ENCODE results near the gene GIPR.
"Not testable (repeated sequence)": the region's sequence is repeated elsewhere in the genome, so short reads cannot be mapped to it uniquely, and the experiment has no call there.

GIPR gene

DNA sequence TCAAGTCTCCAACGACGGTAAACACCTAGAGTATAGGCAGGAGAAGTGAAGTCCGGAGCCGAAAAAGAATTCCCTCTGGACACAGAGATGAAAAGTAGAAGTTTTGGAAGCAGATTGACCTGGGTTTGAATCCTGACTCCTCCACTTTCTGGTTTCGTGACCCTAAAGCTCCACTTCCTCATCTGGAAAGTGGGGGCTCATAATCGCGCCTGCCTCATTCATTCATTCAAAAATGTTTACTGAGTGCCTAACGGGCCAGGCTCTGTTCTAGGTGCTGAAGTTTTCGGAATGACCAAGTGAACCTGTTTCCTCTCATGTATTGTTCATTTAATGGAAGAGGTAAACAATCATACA lies 21.7 kb upstream of the GIPR start:
- no peak for DNase-seq (ENCODE audit: low spot score)

DNA sequence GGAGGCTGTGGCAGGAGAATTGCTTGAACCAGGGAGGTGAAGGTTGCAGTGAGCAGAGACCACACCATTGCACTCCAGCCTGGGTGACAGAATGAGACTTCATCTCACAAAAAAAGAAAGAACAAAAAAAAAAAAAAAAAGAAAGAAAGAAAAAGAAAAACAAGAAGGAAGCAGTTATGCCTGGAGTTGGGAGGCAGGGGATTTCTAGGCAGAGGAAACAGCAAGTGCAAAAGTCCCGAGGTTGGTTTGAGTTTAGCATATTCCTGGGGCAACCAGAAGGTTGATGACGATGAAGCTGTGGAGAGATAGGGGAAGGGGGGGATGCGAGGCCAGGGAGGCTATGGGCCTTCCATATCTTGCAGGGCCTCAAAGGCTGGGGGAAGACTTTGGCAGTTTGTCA lies 17.3 kb upstream of the GIPR start:
- DNase-seq (ENCODE audit: low spot score): no peak

DNA sequence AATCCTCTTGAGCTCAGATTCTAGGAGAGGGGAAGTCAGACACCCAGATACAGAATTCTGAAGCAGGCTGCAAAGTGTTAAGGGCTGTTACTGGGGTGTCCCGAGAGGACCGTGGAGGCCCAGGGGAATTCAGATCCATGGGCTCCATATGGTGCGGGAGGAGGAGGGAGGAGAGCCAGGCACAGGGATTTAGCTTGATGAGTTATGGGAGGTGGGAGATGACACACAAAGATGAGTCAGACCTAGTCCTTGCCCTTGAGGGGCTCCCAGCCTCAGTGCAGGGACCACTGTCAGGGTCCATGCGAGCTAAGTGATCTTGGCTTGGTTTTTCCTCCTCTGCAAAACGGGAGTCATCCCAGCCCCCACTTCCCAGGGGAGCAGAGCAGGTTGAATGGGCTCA lies 14.4 kb upstream of the GIPR start:
- DNase-seq (ENCODE audit: low spot score): no peak

DNA sequence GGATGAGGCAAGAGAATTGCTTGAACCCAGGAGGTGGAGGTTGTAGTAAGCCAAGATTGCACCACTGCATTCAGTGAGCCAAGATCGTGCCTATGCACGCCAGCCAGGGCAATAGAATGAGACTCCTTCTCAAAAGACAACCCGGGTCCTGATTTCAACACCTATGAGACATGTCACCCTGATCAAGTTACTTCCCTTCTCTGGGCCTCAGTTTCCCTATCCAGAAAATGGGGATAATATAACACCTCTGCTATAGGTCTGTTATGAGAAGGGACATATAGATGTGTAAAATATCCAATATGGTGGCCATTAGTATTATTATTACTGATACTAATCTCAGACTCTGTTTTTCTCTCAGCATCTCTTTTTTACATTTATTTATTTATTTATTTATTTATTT lies 12.9 kb upstream of the GIPR start:
- no peak for DNase-seq (ENCODE audit: low spot score)

DNA sequence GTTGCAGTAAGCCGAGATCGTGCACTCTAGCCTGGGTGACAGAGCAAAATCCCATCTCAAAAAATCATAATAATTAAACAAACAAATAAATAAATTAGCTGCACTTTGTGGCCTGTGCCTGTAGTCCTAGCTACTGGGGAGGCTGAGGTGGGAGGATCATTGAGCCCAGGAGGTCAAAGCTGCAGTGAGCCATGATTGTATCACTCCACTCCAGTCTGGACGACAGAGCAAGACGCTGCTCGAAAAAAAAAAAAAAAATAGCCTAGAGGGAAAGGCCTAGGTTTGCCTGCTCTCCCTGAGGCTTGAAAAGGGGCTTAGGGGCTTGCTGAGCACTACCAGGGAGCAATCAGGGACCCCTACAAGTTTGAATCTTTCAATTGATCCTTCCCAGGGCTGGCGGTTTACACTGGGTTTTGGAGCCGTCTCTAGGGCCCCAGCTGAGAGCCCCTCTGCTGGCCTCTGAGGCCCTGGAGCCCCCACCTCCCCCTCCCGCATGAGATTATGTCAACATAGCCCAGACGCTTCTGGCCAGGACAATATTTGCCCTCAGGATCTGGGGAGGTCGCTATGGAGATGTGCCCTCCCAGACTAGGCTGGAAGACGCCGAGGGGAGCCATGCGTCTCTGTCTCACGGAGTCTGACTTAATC lies 10.4 kb upstream of the GIPR start:
- DNase-seq (ENCODE audit: low spot score): peak; percentile 72

DNA sequence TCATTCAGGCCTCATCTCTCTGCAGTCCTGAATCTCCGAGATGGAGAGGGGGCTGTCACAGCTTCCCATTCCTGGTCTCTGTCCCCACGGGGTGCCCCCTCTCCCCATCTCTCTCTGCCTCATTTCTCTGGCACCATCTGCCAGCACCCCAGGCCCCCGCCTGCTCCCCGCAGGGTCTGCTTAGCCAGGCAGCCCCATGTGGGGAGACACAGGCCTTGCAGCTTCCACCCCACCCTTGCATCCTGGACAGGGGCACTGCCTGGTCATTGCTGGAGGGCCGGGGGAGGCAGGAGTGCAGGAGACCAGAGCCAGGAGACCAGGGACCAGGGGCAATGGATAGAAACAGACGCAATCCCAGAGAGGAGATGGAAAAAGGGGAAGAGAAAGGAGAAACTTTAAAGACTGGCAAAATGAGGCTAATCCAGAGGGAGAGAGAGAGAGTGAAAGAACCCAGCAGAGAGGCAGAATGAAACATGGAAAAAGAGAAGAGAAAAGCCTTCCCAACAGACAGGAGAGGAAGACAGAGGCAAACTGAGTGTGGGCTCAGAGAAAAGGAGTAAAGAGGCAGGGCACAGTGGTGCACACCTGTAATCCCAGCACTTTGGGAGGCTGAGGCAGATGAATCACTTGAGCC lies 8.8 kb upstream of the GIPR start:
- DNase-seq (ENCODE audit: low spot score): no peak

DNA sequence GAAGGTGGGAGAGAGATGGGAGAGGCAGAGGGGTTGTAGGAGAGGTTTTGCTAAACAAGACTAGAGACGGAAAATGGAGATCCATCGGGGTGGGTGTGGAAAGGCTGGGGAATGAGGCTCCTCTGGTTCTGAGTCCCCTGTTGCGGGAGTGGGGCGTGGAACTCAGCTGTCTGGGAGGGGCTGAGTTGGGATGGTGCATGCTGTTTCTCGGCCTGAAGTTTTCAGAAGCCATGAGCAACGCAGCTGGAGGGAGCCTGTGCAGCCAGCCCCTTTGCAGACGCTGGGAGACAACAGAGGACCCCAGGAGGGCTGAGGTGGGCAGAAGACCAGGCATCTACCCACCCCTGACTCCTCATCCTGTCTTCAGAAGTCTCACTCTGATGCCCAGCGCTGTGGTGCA lies 7.4 kb upstream of the GIPR start:
- no peak for DNase-seq (ENCODE audit: low spot score)

DNA sequence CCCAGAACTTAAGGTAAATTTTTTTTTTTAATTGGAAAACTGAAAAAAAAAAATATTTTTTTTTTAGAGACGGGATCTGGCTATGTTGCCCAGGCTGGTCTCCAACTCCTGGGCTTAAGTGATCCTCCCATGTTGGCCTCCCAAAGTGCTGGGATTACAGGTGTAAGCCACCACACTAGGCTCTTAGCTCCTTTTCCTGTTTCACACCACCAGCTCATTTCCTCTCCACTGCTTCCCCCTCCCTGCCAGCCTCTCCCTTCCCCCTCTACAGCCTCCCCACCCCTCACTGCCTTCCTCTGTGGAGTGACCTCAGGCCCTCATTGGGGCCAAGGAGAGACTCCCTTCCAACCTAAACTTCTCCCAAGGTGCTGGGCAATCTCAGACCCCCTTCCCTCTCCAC lies 4.2 kb upstream of the GIPR start:
- no peak for DNase-seq (ENCODE audit: low spot score)

DNA sequence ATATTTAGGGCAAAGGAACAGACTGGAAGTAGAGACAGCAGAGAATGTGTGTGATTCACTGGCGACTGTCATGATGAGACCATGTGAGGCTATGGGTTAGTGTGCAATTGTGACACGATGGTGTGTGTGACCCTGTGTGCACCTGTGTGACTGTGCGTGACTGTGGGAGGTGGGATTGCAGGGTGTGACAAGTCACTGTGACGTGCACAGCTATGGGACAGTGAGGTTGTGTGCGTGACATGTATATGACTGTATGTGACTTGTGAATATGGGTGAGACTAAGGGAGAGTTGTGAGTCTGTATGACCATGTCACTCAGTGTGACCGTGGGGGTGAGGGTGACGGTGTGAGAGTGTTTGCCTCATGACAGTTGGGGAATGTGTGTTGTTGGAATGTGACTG lies 3.4 kb upstream of the GIPR start:
- no peak for DNase-seq (ENCODE audit: low spot score)

DNA sequence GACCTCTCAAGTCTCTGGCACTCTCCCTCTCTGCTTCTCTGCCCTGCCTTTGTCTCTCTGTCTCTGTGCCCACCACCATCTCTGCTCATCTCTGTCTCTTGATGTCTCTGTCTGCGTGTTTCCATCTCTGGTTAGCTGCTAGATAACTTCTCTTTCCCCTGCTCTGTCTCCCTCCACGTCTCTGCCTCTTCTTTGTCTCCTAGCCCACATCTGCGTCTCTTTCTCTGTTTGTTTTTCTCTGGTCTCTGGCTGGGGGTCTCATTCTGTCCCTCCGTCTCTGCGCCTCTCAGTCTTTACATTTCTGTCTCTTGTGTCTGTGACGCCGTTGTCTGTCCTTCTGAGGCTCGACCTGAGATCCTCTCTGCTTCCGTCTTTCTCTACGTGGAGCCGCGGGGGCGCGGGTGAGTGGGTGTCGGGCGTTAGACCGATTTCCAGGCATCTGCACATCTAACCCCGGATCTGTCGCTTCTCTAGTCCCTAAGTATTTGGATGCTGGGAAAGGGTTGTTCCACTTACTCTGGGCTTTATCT lies 386 bp downstream of the GIPR start:
- no peak for DNase-seq (ENCODE audit: low spot score)

DNA sequence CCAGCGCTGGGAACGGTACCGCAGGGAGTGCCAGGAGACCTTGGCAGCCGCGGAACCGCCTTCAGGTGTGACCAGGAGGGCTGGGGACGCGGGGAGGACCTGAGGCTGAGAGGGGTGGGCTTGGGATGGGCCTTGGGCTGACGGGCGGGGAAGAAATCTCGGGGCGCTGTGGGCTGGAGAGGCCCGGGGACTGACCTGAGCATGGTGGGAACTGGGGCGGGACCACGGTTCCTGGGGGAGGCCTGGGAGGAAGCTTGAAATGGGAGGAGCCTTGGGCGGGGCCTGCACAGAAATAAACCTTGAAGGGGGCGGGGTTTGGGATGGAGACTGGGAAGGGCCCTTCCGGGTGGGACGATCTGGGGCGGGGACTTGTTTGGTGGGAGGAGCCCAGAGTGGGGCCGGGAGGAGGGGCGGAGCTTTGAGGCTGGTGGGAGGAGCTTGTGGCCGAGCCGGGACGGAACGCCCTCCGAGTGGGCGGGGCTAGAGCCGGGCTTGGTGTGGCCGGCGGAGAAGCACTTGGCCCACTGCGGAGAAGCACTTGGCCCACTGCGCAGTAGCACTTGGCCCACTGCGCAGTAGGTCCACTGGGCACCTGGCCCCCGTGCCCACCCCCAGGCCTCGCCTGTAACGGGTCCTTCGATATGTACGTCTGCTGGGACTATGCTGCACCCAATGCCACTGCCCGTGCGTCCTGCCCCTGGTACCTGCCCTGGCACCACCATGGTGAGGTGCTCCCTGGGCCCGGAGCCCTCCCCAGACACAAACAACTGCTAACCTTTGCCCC lies 2.8 kb downstream of the GIPR start:
- DNase-seq (ENCODE audit: low spot score): peak; percentile 70

DNA sequence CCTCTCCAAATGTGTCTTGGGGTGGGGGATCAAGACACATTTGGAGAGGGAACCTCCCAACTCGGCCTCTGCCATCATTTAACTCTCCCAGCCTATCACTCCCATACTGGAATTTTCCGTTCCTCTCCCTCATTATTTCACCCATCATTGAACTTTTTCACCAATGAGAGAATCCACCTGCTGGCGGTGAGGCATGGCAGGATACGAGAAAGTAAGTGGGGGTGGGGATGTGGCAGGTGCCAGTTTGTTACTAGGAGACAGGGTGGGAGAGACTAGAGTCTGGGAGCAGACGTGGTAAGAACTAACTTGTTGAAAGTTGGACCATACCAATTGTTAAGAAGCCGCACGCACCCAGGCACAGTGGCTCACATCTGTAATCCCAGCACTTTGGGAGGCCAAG lies 6.9 kb downstream of the GIPR start:
- no peak for DNase-seq (ENCODE audit: low spot score)

DNA sequence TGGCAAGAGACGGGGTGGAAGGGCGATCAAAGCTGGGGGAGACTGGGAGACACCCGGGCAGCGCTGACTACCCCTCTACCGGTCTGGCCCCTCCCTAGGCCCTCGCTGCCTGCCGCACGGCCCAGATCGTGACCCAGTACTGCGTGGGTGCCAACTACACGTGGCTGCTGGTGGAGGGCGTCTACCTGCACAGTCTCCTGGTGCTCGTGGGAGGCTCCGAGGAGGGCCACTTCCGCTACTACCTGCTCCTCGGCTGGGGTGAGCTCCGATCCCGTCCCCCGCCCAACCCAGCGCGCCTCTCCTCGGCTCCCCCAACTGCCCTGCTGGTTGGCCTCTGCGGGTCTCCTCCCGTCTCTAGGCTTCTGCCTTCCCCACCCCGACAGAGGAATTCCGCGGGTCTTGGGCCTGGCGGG lies 8.8 kb downstream of the GIPR start:
- DNase-seq (ENCODE audit: low spot score): no peak

DNA sequence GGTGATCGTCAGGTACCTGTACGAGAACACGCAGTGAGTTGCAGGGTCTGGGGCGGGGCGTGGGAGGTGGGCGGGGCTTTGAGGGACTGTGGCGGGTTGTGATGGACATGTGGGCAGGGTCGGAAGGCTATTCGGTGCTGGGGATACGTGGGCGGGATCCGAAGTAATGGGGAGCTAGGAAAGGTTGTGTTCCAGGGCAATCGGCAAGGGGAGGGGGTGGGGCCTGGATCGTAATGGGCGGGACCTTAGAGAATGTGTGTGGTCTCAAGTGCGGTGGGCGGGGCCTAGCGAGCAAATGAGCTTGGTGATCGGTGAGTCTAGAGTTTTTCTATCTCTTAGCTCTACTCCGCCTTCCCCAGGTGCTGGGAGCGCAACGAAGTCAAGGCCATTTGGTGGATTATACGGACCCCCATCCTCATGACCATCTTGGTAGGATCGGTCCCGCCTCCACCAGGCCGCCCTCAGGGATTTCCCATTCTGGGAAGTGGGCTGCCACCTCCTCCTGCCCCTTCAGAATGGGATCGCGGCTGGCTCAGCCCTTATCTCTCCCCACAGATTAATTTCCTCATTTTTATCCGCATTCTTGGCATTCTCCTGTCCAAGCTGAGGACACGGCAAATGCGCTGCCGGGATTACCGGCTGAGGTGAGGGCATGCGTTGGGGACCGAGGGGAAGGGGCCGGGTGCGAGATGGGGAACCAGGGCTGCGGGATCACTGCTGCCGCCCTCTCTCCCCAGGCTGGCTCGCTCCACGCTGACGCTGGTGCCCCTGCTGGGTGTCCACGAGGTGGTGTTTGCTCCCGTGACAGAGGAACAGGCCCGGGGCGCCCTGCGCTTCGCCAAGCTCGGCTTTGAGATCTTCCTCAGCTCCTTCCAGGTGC lies 9.6 kb downstream of the GIPR start:
- peak; percentile 39 for DNase-seq (ENCODE audit: low spot score)

DNA sequence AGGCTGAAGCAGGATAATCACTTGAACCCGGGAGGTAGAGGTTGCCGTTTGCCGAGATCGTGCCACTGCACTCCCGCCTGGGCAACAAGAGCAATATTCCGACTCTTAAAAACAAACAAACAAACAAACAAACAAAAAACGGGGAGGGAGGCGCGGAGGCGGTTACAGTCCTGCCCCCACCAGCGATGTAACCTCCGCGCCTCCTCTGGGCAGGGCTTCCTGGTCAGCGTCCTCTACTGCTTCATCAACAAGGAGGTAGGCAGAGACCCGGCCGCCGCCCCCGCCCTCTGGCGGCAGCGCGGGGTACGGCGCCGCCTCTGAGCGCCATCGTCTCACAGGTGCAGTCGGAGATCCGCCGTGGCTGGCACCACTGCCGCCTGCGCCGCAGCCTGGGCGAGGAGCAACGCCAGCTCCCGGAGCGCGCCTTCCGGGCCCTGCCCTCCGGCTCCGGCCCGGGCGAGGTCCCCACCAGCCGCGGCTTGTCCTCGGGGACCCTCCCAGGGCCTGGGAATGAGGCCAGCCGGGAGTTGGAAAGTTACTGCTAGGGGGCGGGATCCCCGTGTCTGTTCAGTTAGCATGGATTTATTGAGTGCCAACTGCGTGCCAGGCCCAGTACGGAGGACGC lies 13.5 kb downstream of the GIPR start:
- peak; percentile 94 for DNase-seq (ENCODE audit: low spot score)

DNA sequence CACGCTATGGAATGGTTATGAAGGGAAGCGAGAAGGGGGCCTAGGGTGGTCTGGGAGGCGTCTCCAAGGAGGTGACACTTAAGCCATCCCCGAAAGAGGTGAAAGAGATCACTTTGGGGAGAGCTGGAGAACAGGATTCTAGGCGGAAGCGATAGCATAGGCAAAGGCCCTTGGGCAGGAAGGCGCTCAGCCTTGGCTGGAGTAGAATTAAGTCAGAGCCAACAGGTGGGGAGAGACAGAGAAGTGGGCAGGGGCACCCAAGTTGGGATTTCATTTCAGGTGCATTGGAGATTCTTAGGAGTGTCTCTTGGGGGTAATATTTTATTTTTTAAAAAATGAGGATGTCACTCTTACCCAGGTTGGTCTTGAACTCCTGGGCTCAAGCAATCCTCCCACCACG lies 14.1 kb downstream of the GIPR start:
- no peak for DNase-seq (ENCODE audit: low spot score)

DNA sequence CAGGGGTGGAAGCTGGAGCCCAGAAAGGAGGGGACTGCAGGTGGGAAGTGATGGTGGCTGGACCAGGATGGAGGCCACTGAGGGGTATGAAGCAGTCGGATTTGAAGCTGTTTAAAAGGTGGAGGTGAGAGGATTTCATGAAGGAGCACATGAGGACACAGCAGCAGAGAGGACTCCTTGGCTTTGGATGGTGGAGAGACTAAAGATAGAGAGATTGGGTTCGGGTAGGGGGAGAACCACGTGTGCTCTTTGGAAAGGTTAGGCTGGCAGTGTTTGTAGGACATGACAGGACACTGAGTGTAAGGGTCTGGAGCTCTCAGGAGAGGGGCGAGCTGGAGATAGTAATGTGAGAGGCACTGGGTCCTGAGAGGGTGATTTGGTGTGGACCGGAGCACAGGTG lies 14.9 kb downstream of the GIPR start:
- DNase-seq (ENCODE audit: low spot score): no peak

DNA sequence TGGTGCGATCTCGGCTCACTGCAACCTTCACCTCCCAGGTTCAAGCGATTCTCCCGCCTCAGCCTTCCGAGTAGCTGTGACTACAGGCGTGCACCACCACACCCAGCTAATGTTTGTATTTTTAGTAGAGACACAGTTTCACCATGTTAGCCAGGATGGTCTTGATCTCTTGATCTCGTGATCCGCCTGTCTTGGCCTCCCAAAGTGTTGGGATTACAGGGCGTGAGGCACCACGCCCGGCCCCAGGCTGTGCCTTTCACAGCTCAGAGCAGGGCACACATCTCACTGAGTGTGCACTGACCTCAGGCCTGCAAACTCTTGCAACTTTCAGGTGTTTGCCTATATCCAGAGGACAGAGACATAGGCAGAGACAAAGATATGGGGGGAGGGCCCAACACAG lies 17.0 kb downstream of the GIPR start:
- not testable (repeated sequence) for DNase-seq (ENCODE audit: low spot score)

DNA sequence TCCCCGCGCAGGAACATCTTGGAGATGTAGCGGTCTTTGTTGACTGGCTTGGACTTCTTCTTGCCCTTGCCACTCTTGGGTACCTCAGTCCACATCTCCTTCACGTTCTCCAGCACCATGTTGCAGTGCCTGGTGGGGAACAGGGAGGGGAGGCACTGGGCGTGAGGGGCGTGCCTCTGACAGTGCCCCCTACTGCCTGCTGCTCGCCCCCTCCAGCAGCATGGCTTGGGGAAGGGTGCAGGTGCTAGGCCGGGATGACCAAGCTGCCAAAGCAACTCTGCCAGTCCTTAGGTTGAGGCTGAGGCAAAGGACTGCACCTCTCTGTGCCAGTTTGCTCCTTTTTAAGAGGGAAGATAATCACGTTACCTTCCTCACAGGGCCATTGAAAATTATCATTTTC lies 19.6 kb downstream of the GIPR start:
- DNase-seq (ENCODE audit: low spot score): no peak

DNA sequence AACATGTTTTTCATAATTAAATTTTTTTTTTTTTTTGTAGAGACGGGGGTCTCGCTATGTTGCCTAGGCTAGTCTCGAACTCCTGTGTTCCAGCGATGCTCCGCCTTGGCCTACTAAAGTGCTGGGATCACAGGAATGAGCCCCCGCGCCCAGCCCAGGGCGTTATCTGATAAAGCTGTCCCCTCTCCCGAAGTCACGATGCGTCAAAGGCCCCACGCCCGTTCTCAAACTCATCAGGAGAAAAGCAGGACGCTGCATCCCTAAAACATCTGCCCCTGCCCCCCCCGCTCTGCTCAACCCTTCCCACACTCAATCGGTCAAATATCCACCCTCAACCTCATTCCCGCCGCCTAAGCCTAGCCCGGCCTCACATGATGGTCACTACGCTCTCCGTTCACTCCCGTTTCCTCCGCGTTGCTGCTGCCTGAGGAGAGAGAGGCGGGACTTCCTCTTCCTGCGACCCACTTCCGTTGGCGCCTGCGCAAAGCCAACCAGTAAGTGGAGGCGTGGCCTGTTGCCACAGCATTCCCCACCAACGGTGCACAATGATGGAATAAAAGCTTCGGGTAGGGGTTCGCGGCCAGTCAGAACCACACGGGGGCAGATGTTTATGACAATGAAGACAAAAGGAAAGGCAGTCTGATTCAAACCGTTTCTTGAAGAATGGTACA lies 23.6 kb downstream of the GIPR start, which contains the start of gene SNRPD2:
Gene SNRPD2, minus strand, starts transcription at position 438 of the 671 bp plus-strand sequence. Its CDS starts 65 bp downstream, at position 373.
- peak; percentile 92 for DNase-seq (ENCODE audit: low spot score)
